K562 (cell line): Measurements from ENCODE around the gene ASAH2. TPM values are rescaled to one million over a fixed set of nuclear protein-coding genes. Genes with fewer than 3 reads are reported as not detected.

Experiments
- ATAC-seq: fragments of 200-7000 bp; cut with Tn5 transposase; 3 replicates; pipeline ENCODE4 v1.9.1; 2020; ENCODE audit warnings: moderate library complexity
- BruUV-seq: library from RNA; stranded (reverse); fragments of 400-500 nt; replicated peaks from 2 replicates; lab custom pipeline; 2021; lab: Mats Ljungman, UMichigan
- CTCF ChIA-PET: fragments of 300-600 bp; formaldehyde crosslinking; extraction: SDS; loops from one replicate; lab custom pipeline; 2021; ENCODE audit warnings: low intra/inter-chr PET ratio; lab: Yijun Ruan, JAX
- POLR2A ChIA-PET: fragments of 300-600, 350-650 bp; sonication (Branson Sonifier 250); formaldehyde crosslinking; extraction: SDS; loops from one replicate; lab custom pipeline; 2021; ENCODE audit warnings: antibody characterized with exemption, inconsistent platforms; lab: Yijun Ruan, JAX
- DNase-seq, 4 experiments: peaks; one replicate each; pipeline versions ENCODE4 v3.0.0 to v3.0.0-alpha.2; 2011 to 2018; ENCODE audit warnings: low spot score in 3 of 4, mixed read lengths in 3 of 4; ENCODE audit errors: extremely low read depth in 1 of 4
- FAIRE-seq: peaks from 2 replicates; lab custom pipeline; 2011; peaks lifted over from hg19 to GRCh38; lab: Jason Lieb, UNC
- H2AFZ ChIP-seq: 2 replicates; pipeline ENCODE4 v1.6.0; 2011; ENCODE audit warnings: low read depth, low read length, control low read depth, inconsistent platforms
- H3K27ac ChIP-seq: fragments of 200-600 bp; 3 replicates; pipeline ENCODE4 v1.8.0; 2011; ENCODE audit warnings: low read depth, mild to moderate bottlenecking, control low read depth, inconsistent platforms, low read length, moderate library complexity, mixed read lengths; ENCODE audit errors: extremely low read depth
- H3K27me3 ChIP-seq, 2 experiments: fragments of 300-600 bp in 1 of 2; 2 replicates in 1 of 2; 3 replicates in 1 of 2; pipeline versions ENCODE4 v1.6.0 to v1.8.0; 2011; ENCODE audit warnings: inconsistent platforms in 2 of 2, low read length in 2 of 2, mild to moderate bottlenecking in 1 of 2, mixed read lengths in 1 of 2, moderate library complexity in 1 of 2; ENCODE audit not compliant: control insufficient read depth in 2 of 2, insufficient read depth in 2 of 2
- H3K36me3 ChIP-seq: fragments of 300-600 bp; 3 replicates; pipeline ENCODE4 v1.8.0; 2011; ENCODE audit warnings: mild to moderate bottlenecking, low read length, inconsistent platforms; ENCODE audit not compliant: control insufficient read depth, insufficient read depth
- H3K4me1 ChIP-seq, 2 experiments: fragments of 200-600 bp in 1 of 2; replicated peaks in 1 of 2; 2 replicates in 1 of 2; 3 replicates in 1 of 2; pipeline versions ENCODE4 v1.5.1 to v1.8.0; 2011; ENCODE audit warnings: inconsistent platforms in 2 of 2, low read length in 2 of 2, mild to moderate bottlenecking in 1 of 2, mixed read lengths in 1 of 2, moderate library complexity in 1 of 2; ENCODE audit not compliant: control insufficient read depth in 2 of 2, insufficient read depth in 2 of 2
- H3K4me2 ChIP-seq: 2 replicates; pipeline ENCODE4 v1.6.1; 2011; ENCODE audit warnings: low read length, control low read depth, inconsistent platforms, mixed read lengths; ENCODE audit not compliant: insufficient read depth
- H3K4me3 ChIP-seq: fragments of 200-600 bp; sonication (generic), shearing (Covaris generic); 2 replicates; pipeline ENCODE4 v1.5.1; 2016; ENCODE audit warnings: control low read depth, inconsistent platforms
- H3K79me2 ChIP-seq: fragments of 200-600 bp; 3 replicates; pipeline ENCODE4 v1.8.0; 2011; ENCODE audit warnings: low read length, inconsistent platforms; ENCODE audit not compliant: control insufficient read depth, insufficient read depth
- H3K9ac ChIP-seq, 2 experiments: 2 replicates each; pipeline versions ENCODE4 v1.6.0 to v1.6.1; 2011; ENCODE audit warnings: low read depth in 2 of 2, low read length in 2 of 2, control low read depth in 1 of 2, inconsistent platforms in 1 of 2, mild to moderate bottlenecking in 1 of 2, mixed read lengths in 1 of 2; ENCODE audit not compliant: insufficient read depth in 1 of 2
- H3K9me1 ChIP-seq: one replicate; pipeline ENCODE4 v1.6.0; 2011; ENCODE audit warnings: inconsistent platforms, mild to moderate bottlenecking, low read length, moderate library complexity; ENCODE audit not compliant: control insufficient read depth, insufficient read depth
- H3K9me3 ChIP-seq: replicated peaks from 2 replicates; pipeline ENCODE4 v1.5.1; 2011; ENCODE audit warnings: low read depth, low read length, inconsistent platforms; ENCODE audit not compliant: control insufficient read depth, insufficient read depth
- H4K20me1 ChIP-seq: replicated peaks from 2 replicates; pipeline ENCODE4 v1.6.1; 2011; ENCODE audit warnings: low read length, inconsistent platforms, mixed read lengths; ENCODE audit not compliant: control insufficient read depth, insufficient read depth
- ATF7 ChIP-seq: fragments of 450-650 bp; IDR thresholded peaks from 2 replicates; pipeline ENCODE4 v1.7.1; 2014; ENCODE audit warnings: mild to moderate bottlenecking, moderate library complexity
- DIDO1 ChIP-seq: fragments of 450-650 bp; IDR thresholded peaks from 2 replicates; pipeline ENCODE4 v1.6.1; 2016; ENCODE audit warnings: low read depth, missing biosample characterization, missing genetic modification characterization
- NBN ChIP-seq: fragments of 450-650 bp; IDR thresholded peaks from 2 replicates; pipeline ENCODE4 v1.6.1; 2016; ENCODE audit warnings: low read depth, mild to moderate bottlenecking
- NFYB ChIP-seq: IDR thresholded peaks from 2 replicates; pipeline ENCODE4 v1.6.1; 2011; ENCODE audit warnings: mild to moderate bottlenecking, moderate library complexity; ENCODE audit not compliant: insufficient read length; ENCODE audit errors: extremely low read depth
- NR2F6 ChIP-seq: fragments of 450-650 bp; formaldehyde crosslinking; IDR thresholded peaks from 2 replicates; pipeline ENCODE4 v1.4.0; 2020; ENCODE audit warnings: mild to moderate bottlenecking
- PPARD ChIP-seq: fragments of 250-450 bp; sonication (Bioruptor Pico); IDR thresholded peaks from 2 replicates; pipeline ENCODE4 v1.8.0; 2022; ENCODE audit warnings: inconsistent platforms, mild to moderate bottlenecking, moderate library complexity
- RB1 ChIP-seq: fragments of 450-650 bp; IDR thresholded peaks from 2 replicates; pipeline ENCODE4 v1.6.1; 2017; ENCODE audit warnings: low read depth, mild to moderate bottlenecking
- ZNF140 ChIP-seq: fragments of 250-450 bp; sonication (Bioruptor Pico); IDR thresholded peaks from 2 replicates; pipeline ENCODE4 v1.8.0; 2021; ENCODE audit warnings: moderate library complexity, mild to moderate bottlenecking, inconsistent platforms
- WGBS: fragments of 100-300 bp; shearing (Covaris generic); methylation state at CpG from one replicate; pipeline ENCODE4 v1.1.6; 2016; ENCODE audit warnings: low coverage, mixed read lengths; ENCODE audit not compliant: insufficient coverage; ENCODE audit errors: missing lambda C conversion rate; 5-methylcytosine and 5-hydroxymethylcytosine counted together
- in situ Hi-C: fragments of 300-500 bp; cut with MboI; formaldehyde crosslinking; loops from 4 replicates; pipeline ENCODE4 v1.15.0; 2018; ENCODE audit warnings: inconsistent platforms, mixed read lengths
- intact Hi-C: fragments of 100-400 bp; cut with micrococcal nuclease; formaldehyde crosslinking; loops from 2 replicates; pipeline ENCODE4 v1.14.2; 2022
- polyA plus RNA-seq, 8 experiments: library from polyadenylated mRNA; depleted of rRNA in 4 of 8; stranded (reverse) in 5 of 8; unstranded in 3 of 8; fragments of >200 nt; fragmentation: Nextera tagmentation in 2 of 8; fragmentation: Illumina TruSeq in 1 of 8; extraction: Ambion mirVana in 2 of 8; extraction: Trizol in 1 of 8; gene quantifications; 2 replicates each; pipeline versions ENCODE4 v1.2.1 to v1.2.3, GENCODE V29; 2011 to 2014; ENCODE audit warnings: inconsistent platforms in 1 of 8, missing spikeins in 1 of 8
- total RNA-seq, 7 experiments: library from RNA; depleted of rRNA in 6 of 7; stranded (reverse); fragments of >200 nt in 6 of 7; fragmentation: Illumina TruSeq in 2 of 7; extraction: Trizol in 2 of 7; gene quantifications; 2 replicates each; pipeline versions ENCODE4 v1.2.1 to v1.2.3, GENCODE V29; 2011 to 2021; ENCODE audit warnings: low replicate concordance in 1 of 7
- TF ChIP-seq, protein P1 (sequence below): sonication (generic); formaldehyde crosslinking; IDR thresholded peaks from 2 replicates; pipeline ENCODE4 v1.8.1; 2022; ENCODE audit warnings: missing genetic modification reagents
- TF ChIP-seq, protein P2 (sequence below): fragments of 450-650 bp; IDR thresholded peaks from 2 replicates; pipeline ENCODE4 v1.6.1; 2016
- TF ChIP-seq, protein P3 (sequence below): sonication (generic); formaldehyde crosslinking; IDR thresholded peaks from 2 replicates; pipeline ENCODE4 v1.8.0; 2023; ENCODE audit warnings: missing genetic modification reagents, mild to moderate bottlenecking, borderline replicate concordance
- TF ChIP-seq, protein P4 (sequence below): fragments of 450-650 bp; IDR thresholded peaks from 2 replicates; pipeline ENCODE4 v1.7.1; 2018; ENCODE audit warnings: mild to moderate bottlenecking, low read depth; ENCODE audit not compliant: partially characterized antibody

ASAH2 gene
- total and polyA plus RNA-seq, 9 of the 15 experiments (the other 6 are each of a cell fraction or from before 2014, with no cell fraction given) = 2.5 to 12.0 (median 8.5) TPM

DNA sequence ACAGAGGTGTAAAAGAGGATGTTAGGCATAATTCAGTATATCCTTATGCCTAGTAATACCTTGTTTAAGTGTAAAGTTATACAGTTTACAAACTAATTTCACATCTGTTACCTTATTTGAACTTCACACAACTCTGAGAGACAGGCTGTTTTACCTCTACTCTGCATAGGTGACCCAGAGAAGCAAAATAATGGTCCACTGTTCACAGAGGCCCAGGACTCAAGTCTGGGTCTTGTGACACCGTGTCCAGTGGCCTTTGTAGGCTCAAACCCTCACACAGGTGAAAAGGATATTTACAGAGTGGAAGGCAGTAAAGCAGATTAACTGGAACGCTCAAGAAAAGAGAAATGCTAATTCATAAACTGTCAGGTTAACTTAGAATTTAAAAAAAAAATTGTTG is 32.1 kb downstream of the ASAH2 start:
- no peak overlapping the region for H3K4me3 ChIP-seq
- no peak for DNase-seq
- no peaks in the 10 kb centered on the region for H3K9me1 ChIP-seq
- in situ Hi-C loops (loop anchor here (10.0 kb wide), 1 partner anchor 74 kb away; no protein-coding TSS in a partner anchor), intact Hi-C loops (no loop called here)
- H3K36me3 ChIP-seq = no peaks in the 10 kb centered on the region
- H3K4me2 ChIP-seq = no peak overlapping the region
- H3K79me2 ChIP-seq = no peaks in the 10 kb centered on the region
- FAIRE-seq = no peak
- ChIA-PET POLR2A (interaction anchor here (0.7 to 1.2 kb wide), 2 partner anchors 15 kb away, joined by 3 read pairs; no protein-coding TSS in a partner anchor), CTCF (no interaction called here)
- 23% methylated on average over 2 of the region's 2 CpGs for WGBS
- H4K20me1 ChIP-seq = no peaks in the 10 kb centered on the region
- H3K4me1 ChIP-seq = no peaks in the 10 kb centered on the region
- H3K9ac ChIP-seq = no peak overlapping the region
- 0 out of 3 replicates have a peak, but pooled peaks have one; percentile 27 for ATAC-seq
- BruUV-seq = no TSS peak
- H3K27me3 ChIP-seq = no peaks in the 10 kb centered on the region
- H3K27ac ChIP-seq = no peak overlapping the region
- H2AFZ ChIP-seq = peak overlapping the region; percentile 29
- no peaks in the 10 kb centered on the region for H3K9me3 ChIP-seq
- TF ChIP-seq NFYB = no peak
- TF ChIP-seq NBN = no peak
- no peak for TF ChIP-seq ATF7
- TF ChIP-seq, protein P1, sequence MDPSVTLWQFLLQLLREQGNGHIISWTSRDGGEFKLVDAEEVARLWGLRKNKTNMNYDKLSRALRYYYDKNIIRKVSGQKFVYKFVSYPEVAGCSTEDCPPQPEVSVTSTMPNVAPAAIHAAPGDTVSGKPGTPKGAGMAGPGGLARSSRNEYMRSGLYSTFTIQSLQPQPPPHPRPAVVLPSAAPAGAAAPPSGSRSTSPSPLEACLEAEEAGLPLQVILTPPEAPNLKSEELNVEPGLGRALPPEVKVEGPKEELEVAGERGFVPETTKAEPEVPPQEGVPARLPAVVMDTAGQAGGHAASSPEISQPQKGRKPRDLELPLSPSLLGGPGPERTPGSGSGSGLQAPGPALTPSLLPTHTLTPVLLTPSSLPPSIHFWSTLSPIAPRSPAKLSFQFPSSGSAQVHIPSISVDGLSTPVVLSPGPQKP (CRISPR knock-in tag) = no peak
- TF ChIP-seq, protein P2, sequence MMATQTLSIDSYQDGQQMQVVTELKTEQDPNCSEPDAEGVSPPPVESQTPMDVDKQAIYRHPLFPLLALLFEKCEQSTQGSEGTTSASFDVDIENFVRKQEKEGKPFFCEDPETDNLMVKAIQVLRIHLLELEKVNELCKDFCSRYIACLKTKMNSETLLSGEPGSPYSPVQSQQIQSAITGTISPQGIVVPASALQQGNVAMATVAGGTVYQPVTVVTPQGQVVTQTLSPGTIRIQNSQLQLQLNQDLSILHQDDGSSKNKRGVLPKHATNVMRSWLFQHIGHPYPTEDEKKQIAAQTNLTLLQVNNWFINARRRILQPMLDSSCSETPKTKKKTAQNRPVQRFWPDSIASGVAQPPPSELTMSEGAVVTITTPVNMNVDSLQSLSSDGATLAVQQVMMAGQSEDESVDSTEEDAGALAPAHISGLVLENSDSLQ = no peak
- TF ChIP-seq RB1 = no peak
- no peak for TF ChIP-seq DIDO1 (tag)
- no peak for TF ChIP-seq NR2F6 (CRISPR knock-in tag)
- no peak for TF ChIP-seq ZNF140 (CRISPR knock-in tag)
- TF ChIP-seq, protein P3, sequence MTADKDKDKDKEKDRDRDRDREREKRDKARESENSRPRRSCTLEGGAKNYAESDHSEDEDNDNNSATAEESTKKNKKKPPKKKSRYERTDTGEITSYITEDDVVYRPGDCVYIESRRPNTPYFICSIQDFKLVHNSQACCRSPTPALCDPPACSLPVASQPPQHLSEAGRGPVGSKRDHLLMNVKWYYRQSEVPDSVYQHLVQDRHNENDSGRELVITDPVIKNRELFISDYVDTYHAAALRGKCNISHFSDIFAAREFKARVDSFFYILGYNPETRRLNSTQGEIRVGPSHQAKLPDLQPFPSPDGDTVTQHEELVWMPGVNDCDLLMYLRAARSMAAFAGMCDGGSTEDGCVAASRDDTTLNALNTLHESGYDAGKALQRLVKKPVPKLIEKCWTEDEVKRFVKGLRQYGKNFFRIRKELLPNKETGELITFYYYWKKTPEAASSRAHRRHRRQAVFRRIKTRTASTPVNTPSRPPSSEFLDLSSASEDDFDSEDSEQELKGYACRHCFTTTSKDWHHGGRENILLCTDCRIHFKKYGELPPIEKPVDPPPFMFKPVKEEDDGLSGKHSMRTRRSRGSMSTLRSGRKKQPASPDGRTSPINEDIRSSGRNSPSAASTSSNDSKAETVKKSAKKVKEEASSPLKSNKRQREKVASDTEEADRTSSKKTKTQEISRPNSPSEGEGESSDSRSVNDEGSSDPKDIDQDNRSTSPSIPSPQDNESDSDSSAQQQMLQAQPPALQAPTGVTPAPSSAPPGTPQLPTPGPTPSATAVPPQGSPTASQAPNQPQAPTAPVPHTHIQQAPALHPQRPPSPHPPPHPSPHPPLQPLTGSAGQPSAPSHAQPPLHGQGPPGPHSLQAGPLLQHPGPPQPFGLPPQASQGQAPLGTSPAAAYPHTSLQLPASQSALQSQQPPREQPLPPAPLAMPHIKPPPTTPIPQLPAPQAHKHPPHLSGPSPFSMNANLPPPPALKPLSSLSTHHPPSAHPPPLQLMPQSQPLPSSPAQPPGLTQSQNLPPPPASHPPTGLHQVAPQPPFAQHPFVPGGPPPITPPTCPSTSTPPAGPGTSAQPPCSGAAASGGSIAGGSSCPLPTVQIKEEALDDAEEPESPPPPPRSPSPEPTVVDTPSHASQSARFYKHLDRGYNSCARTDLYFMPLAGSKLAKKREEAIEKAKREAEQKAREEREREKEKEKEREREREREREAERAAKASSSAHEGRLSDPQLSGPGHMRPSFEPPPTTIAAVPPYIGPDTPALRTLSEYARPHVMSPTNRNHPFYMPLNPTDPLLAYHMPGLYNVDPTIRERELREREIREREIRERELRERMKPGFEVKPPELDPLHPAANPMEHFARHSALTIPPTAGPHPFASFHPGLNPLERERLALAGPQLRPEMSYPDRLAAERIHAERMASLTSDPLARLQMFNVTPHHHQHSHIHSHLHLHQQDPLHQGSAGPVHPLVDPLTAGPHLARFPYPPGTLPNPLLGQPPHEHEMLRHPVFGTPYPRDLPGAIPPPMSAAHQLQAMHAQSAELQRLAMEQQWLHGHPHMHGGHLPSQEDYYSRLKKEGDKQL (CRISPR knock-in tag) = no peak
- TF ChIP-seq, protein P4, sequence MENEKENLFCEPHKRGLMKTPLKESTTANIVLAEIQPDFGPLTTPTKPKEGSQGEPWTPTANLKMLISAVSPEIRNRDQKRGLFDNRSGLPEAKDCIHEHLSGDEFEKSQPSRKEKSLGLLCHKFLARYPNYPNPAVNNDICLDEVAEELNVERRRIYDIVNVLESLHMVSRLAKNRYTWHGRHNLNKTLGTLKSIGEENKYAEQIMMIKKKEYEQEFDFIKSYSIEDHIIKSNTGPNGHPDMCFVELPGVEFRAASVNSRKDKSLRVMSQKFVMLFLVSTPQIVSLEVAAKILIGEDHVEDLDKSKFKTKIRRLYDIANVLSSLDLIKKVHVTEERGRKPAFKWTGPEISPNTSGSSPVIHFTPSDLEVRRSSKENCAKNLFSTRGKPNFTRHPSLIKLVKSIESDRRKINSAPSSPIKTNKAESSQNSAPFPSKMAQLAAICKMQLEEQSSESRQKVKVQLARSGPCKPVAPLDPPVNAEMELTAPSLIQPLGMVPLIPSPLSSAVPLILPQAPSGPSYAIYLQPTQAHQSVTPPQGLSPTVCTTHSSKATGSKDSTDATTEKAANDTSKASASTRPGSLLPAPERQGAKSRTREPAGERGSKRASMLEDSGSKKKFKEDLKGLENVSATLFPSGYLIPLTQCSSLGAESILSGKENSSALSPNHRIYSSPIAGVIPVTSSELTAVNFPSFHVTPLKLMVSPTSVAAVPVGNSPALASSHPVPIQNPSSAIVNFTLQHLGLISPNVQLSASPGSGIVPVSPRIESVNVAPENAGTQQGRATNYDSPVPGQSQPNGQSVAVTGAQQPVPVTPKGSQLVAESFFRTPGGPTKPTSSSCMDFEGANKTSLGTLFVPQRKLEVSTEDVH = no peak
- no peak for TF ChIP-seq PPARD (CRISPR knock-in tag)
